C4-2B (cell line): ENCODE measurements around the gene NUP42.

Source experiments
- H3K27ac ChIP-seq: fragments of 450-650 bp; 2 replicates; pipeline ENCODE4 v1.5.1; 2017
- ZFX ChIP-seq: fragments of 450-650 bp; IDR thresholded peaks from 2 replicates; pipeline ENCODE4 v1.6.1; 2017
- TF ChIP-seq, protein P1 (sequence below): fragments of 450-650 bp; conservative IDR thresholded peaks from 2 replicates; pipeline ENCODE4 v1.5.1; 2017; ENCODE audit warnings: mild to moderate bottlenecking

The NUP42 gene

GRCh38 chr7:23247603-23248335 lies 65.9 kb downstream of the NUP42 start:
- TF ChIP-seq, protein P1, sequence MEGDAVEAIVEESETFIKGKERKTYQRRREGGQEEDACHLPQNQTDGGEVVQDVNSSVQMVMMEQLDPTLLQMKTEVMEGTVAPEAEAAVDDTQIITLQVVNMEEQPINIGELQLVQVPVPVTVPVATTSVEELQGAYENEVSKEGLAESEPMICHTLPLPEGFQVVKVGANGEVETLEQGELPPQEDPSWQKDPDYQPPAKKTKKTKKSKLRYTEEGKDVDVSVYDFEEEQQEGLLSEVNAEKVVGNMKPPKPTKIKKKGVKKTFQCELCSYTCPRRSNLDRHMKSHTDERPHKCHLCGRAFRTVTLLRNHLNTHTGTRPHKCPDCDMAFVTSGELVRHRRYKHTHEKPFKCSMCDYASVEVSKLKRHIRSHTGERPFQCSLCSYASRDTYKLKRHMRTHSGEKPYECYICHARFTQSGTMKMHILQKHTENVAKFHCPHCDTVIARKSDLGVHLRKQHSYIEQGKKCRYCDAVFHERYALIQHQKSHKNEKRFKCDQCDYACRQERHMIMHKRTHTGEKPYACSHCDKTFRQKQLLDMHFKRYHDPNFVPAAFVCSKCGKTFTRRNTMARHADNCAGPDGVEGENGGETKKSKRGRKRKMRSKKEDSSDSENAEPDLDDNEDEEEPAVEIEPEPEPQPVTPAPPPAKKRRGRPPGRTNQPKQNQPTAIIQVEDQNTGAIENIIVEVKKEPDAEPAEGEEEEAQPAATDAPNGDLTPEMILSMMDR, result no peak
- TF ChIP-seq ZFX, result no peak
- no peak overlapping the region for H3K27ac ChIP-seq

GRCh38 chr7:23249486-23249885 lies 67.6 kb downstream of the NUP42 start:
- no peak overlapping the region for H3K27ac ChIP-seq
- TF ChIP-seq ZFX, result no peak
- TF ChIP-seq, protein P1, result no peak
